A673 (cell line): Measurements from ENCODE around the gene ATG4D. TPM values are rescaled to one million over a fixed set of nuclear protein-coding genes. Genes with fewer than 3 reads are reported as not detected.

Source experiments
- BruUV-seq: library from RNA; stranded (reverse); fragments of 400-500 nt; replicated peaks from 2 replicates; lab custom pipeline; 2021; lab: Mats Ljungman, UMichigan
- CTCF ChIA-PET: fragments of 300-600 bp; sonication (Branson Sonifier 250); formaldehyde crosslinking; loops from one replicate; lab custom pipeline; 2022; ENCODE audit warnings: antibody characterized with exemption; lab: Charles Lee
- POLR2A ChIA-PET: fragments of 300-600 bp; sonication (Branson Sonifier 250); formaldehyde crosslinking; loops from one replicate; lab custom pipeline; 2022; ENCODE audit warnings: antibody characterized with exemption; ENCODE audit not compliant: low non-redundant PET; lab: Charles Lee
- DNase-seq: peaks from one replicate; pipeline ENCODE4 v3.0.0-alpha.2; 2015; ENCODE audit warnings: low spot score
- H3K27ac ChIP-seq: fragments of 200-600 bp; sonication (generic); 2 replicates; pipeline ENCODE4 v1.5.1; 2016; ENCODE audit warnings: mixed run types, low read depth, mild to moderate bottlenecking, mixed read lengths, antibody characterized with exemption, low read length; ENCODE audit not compliant: poor library complexity, severe bottlenecking
- H3K27me3 ChIP-seq: fragments of 200-600 bp; sonication (generic); replicated peaks from 2 replicates; pipeline ENCODE4 v1.6.1; 2017; ENCODE audit warnings: mixed run types, low read depth, mild to moderate bottlenecking, mixed read lengths, antibody characterized with exemption, low read length; ENCODE audit not compliant: insufficient read depth, poor library complexity
- H3K36me3 ChIP-seq: fragments of 200-600 bp; sonication (generic); 2 replicates; pipeline ENCODE4 v1.6.1; 2016; ENCODE audit warnings: mixed run types, mild to moderate bottlenecking, mixed read lengths, antibody characterized with exemption, low read length; ENCODE audit not compliant: insufficient read depth, poor library complexity, severe bottlenecking
- H3K4me1 ChIP-seq: fragments of 200-600 bp; sonication (generic); 2 replicates; pipeline ENCODE4 v1.6.1; 2017; ENCODE audit warnings: mixed run types, mild to moderate bottlenecking, mixed read lengths, antibody characterized with exemption, low read length; ENCODE audit not compliant: insufficient read depth, poor library complexity, severe bottlenecking
- H3K4me3 ChIP-seq: fragments of 200-600 bp; sonication (generic); 2 replicates; pipeline ENCODE4 v1.5.1; 2016; ENCODE audit warnings: low read depth, mixed run types, mild to moderate bottlenecking, mixed read lengths, low read length; ENCODE audit not compliant: poor library complexity, severe bottlenecking
- H3K9me3 ChIP-seq: fragments of 200-600 bp; sonication (generic); 2 replicates; pipeline ENCODE4 v1.6.1; 2016; ENCODE audit warnings: mixed run types, low read depth, mild to moderate bottlenecking, mixed read lengths, antibody characterized with exemption, low read length; ENCODE audit not compliant: poor library complexity, severe bottlenecking
- CTCF ChIP-seq: fragments of 300-800, 200-600 bp; sonication (generic); conservative IDR thresholded peaks from 2 replicates; pipeline ENCODE4 v1.5.1; 2017; ENCODE audit warnings: low read depth, mild to moderate bottlenecking, antibody characterized with exemption, low read length, moderate library complexity, mixed read lengths
- EZH2 ChIP-seq: fragments of 200-600 bp; sonication (generic); IDR thresholded peaks from 2 replicates; pipeline ENCODE4 v1.6.1; 2017; ENCODE audit warnings: borderline replicate concordance, low read depth, mild to moderate bottlenecking, mixed read lengths, antibody characterized with exemption, low read length; ENCODE audit not compliant: poor library complexity, severe bottlenecking
- intact Hi-C: fragments of 100-400 bp; cut with micrococcal nuclease; formaldehyde crosslinking; loops from one replicate; pipeline ENCODE4 v1.10.0; 2022; ENCODE audit not compliant: unreplicated experiment
- total RNA-seq: library from RNA; stranded (reverse); gene quantifications from 2 replicates; pipeline ENCODE4 v1.2.3, GENCODE V29; 2021

ATG4D gene
- total RNA-seq, 1 experiment from 2014 or later = 52.1 TPM

DNA sequence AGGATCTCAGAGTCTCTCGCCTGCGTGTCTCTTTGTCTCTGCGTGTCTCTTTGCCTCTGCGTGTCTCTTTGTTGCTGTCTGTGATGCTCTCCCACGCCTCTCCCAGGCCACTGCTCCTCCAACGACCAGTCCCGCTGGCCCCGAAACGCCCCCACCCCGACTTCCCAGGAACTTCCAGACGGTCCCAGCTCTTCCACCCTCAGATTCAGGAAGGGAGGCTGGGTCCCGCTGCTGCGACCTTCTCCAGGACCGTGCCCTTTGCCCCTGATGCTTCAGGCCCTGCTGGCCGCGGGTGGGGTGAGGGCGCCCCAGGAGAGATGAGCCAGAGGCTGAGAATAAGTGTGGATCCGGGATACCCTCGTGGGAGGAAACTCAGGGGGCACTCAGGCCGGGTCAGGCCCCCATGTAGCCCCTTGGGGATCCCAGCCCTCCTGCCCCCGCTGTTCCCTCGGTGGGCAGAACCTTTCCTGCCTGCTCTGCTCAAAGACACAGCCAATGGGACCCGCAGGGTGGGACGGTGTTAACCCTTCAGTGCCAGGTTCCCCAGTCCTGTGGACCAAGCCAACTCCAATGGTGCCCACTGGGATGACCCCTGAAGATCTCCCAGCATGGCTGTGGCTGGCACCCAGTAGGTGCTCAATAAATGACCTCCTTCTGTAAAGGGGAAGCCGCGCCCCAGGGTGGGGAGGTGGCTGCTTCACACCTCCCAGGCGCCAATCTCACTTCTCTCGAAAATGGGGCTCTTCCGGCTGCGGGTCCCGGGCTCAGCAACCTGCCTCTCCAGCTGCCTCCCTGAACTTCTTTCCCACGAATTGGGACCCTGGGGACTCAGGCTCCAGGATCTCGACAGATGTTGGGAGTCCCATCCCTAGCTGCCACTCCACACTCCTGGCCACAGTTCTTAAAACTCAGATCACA, 25.0 kb upstream of the ATG4D start:
- ChIA-PET POLR2A (interaction anchor here (0.6 kb wide), 1 partner anchor 23 kb away, joined by 6 read pairs; no protein-coding TSS in a partner anchor), CTCF (no interaction called here)
- no peaks in the 10 kb centered on the region for H3K9me3 ChIP-seq
- intact Hi-C loops = no loop called here
- H3K27ac ChIP-seq = no peak overlapping the region
- no peaks in the 10 kb centered on the region for H3K36me3 ChIP-seq
- H3K27me3 ChIP-seq = peaks cover 12% of the 10 kb centered on the region
- no peak overlapping the region for H3K4me3 ChIP-seq
- no TSS peak for BruUV-seq
- TF ChIP-seq EZH2 (no peak), CTCF (no peak)
- no peak for DNase-seq
- H3K4me1 ChIP-seq = no peaks in the 10 kb centered on the region

DNA sequence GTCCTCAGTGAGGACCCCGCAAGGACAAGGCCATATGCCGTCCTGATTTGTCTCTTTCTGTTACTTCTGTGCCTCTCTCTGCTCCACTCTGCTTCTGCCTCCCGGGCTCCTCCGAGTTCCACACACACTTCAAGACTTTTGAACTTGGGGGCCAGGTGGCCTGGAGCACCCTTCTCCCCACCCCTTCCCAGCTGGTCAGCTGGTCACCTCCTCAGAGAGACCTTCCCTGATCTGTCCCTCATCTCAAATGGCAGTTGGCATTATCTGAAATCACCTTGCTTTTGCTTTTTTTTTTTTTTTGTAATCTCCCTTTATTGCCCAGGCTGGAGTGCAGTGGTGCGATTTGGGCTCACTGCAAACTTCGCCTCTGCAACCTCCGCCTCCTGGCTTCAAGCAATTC, 24.3 kb upstream of the ATG4D start:
- DNase-seq = no peak
- CTCF ChIA-PET = no interaction called here

More for the DNA sequence above, 24.3 kb upstream of the ATG4D start:
- intact Hi-C loops = no loop called here
- TF ChIP-seq EZH2 (no peak), CTCF (no peak)
- Histone ChIP-seq H3K4me1 (no peaks in the 10 kb centered on the region), H3K27ac (no peak overlapping the region), H3K36me3 (no peaks in the 10 kb centered on the region), H3K27me3 (peaks cover 5% of the 10 kb centered on the region), H3K4me3 (no peak overlapping the region), H3K9me3 (no peaks in the 10 kb centered on the region)
- BruUV-seq = no TSS peak
- POLR2A ChIA-PET = no interaction called here
